MM.1S (cell line): ENCODE data around the gene KAT2A.

ENCODE experiments used
- DNase-seq: peaks from one replicate; pipeline ENCODE4 v3.0.0-alpha.2; 2015
- H2AFZ ChIP-seq: fragments of 300-600 bp; sonication (generic); 2 replicates; pipeline ENCODE4 v1.6.0; 2016; ENCODE audit warnings: antibody characterized with exemption, low read length
- H3F3A ChIP-seq: fragments of 300-600 bp; sonication (generic); 2 replicates; pipeline ENCODE4 v1.6.1; 2016; ENCODE audit warnings: mild to moderate bottlenecking, antibody characterized with exemption, low read length, moderate library complexity, mixed read lengths; ENCODE audit not compliant: insufficient read depth
- H3K27ac ChIP-seq: fragments of 300-600 bp; sonication (generic); 2 replicates; pipeline ENCODE4 v1.5.1; 2016; ENCODE audit warnings: mild to moderate bottlenecking, low read length
- H3K27me3 ChIP-seq: fragments of 300-600 bp; sonication (generic); replicated peaks from 2 replicates; pipeline ENCODE4 v1.6.0; 2016; ENCODE audit warnings: low read length; ENCODE audit not compliant: insufficient read depth
- H3K36me3 ChIP-seq: fragments of 300-600 bp; sonication (generic); replicated peaks from 2 replicates; pipeline ENCODE4 v1.6.1; 2016; ENCODE audit warnings: mild to moderate bottlenecking, low read length, mixed read lengths; ENCODE audit not compliant: insufficient read depth
- H3K4me1 ChIP-seq: fragments of 300-600 bp; sonication (generic); 2 replicates; pipeline ENCODE4 v1.6.1; 2016; ENCODE audit warnings: low read length, mixed read lengths
- H3K4me2 ChIP-seq: fragments of 300-600 bp; sonication (generic); 2 replicates; pipeline ENCODE4 v1.6.0; 2016; ENCODE audit warnings: low read depth, low read length
- H3K4me3 ChIP-seq: fragments of 300-600 bp; sonication (generic); 2 replicates; pipeline ENCODE4 v1.5.1; 2016; ENCODE audit warnings: low read length, mixed read lengths
- H3K79me2 ChIP-seq: fragments of 300-600 bp; sonication (generic); 2 replicates; pipeline ENCODE4 v1.6.1; 2016; ENCODE audit warnings: mixed run types, low read length, mixed read lengths
- H3K9ac ChIP-seq: fragments of 300-600 bp; sonication (generic); 2 replicates; pipeline ENCODE4 v1.6.1; 2016; ENCODE audit warnings: low read length, mixed read lengths
- H3K9me2 ChIP-seq: fragments of 300-600 bp; sonication (generic); replicated peaks from 2 replicates; pipeline ENCODE4 v1.6.1; 2016; ENCODE audit warnings: mild to moderate bottlenecking, low read length, mixed read lengths; ENCODE audit not compliant: insufficient read depth
- H3K9me3 ChIP-seq: fragments of 300-600 bp; sonication (generic); replicated peaks from 2 replicates; pipeline ENCODE4 v1.6.1; 2016; ENCODE audit warnings: mild to moderate bottlenecking, low read length, mixed read lengths; ENCODE audit not compliant: insufficient read depth
- H4K20me1 ChIP-seq: fragments of 300-600 bp; sonication (generic); 2 replicates; pipeline ENCODE4 v1.6.1; 2016; ENCODE audit warnings: mild to moderate bottlenecking, low read length, moderate library complexity, mixed read lengths; ENCODE audit not compliant: insufficient read depth
- CTCF ChIP-seq: fragments of 300-600 bp; sonication (generic); IDR thresholded peaks from 2 replicates; pipeline ENCODE4 v1.5.1; 2016; ENCODE audit warnings: antibody characterized with exemption, low read length, mixed read lengths
- EZH2 ChIP-seq: fragments of 300-600 bp; sonication (generic); optimal IDR thresholded peaks from 2 replicates; pipeline ENCODE3; 2017; ENCODE audit warnings: low read depth, mild to moderate bottlenecking, antibody characterized with exemption, low read length, mixed read lengths
- EZH2phosphoT487 ChIP-seq: fragments of 300-600 bp; sonication (generic); IDR thresholded peaks from 2 replicates; pipeline ENCODE4 v1.6.1; 2018; ENCODE audit warnings: antibody characterized with exemption, low read length

The KAT2A gene

GRCh38 chr17:42065201-42065600, 56.0 kb downstream of the KAT2A start:
- H3K9me2 ChIP-seq, result no peaks in the 10 kb centered on the region
- DNase-seq, result peak; percentile 29
- H3K9ac ChIP-seq, result no peak overlapping the region
- no peaks in the 10 kb centered on the region for H3K27me3 ChIP-seq
- H3K79me2 ChIP-seq, result no peaks in the 10 kb centered on the region
- H3K4me3 ChIP-seq, result no peak overlapping the region
- H3K27ac ChIP-seq, result no peak overlapping the region
- no peak overlapping the region for H2AFZ ChIP-seq
- H3K36me3 ChIP-seq, result no peaks in the 10 kb centered on the region
- H3K4me1 ChIP-seq, result peaks cover 15% of the 10 kb centered on the region
- no peak overlapping the region for H3K4me2 ChIP-seq
- no peaks in the 10 kb centered on the region for H4K20me1 ChIP-seq
- H3K9me3 ChIP-seq, result no peaks in the 10 kb centered on the region
- no peak for TF ChIP-seq CTCF
- TF ChIP-seq EZH2, result no peak
- TF ChIP-seq EZH2phosphoT487, result no peak
- H3F3A ChIP-seq, result peaks cover 9% of the 10 kb centered on the region
